ENCODE results near the gene SPATA13. TPM values are rescaled to one million over a fixed set of nuclear protein-coding genes. Genes with fewer than 3 reads are reported as not detected.

Gene SPATA13
- total and polyA plus RNA-seq, 10 of the 15 experiments (the other 5 are each of a cell fraction or from before 2014, with no cell fraction given), result 2.4 to 11.1 (median 10.2) TPM

GRCh38 chr13:24134231-24134630 is 26.3 kb upstream of the SPATA13 start:
- no TSS peak for BruUV-seq (replicated peaks)
- FAIRE-seq, result no peak
- no peaks in the 10 kb centered on the region for H4K20me1 ChIP-seq (ENCODE audit: control insufficient read depth, insufficient read depth)
- no peak overlapping the region for H3K9ac ChIP-seq (ENCODE audit: control insufficient read depth, insufficient read depth, low read length)
- no peak for ATAC-seq
- no peak for TF ChIP-seq IRF5 (IDR thresholded peaks at IDR 0.05; ENCODE audit: borderline replicate concordance)
- no peak for TF ChIP-seq ZZZ3 (IDR thresholded peaks at IDR 0.05; ENCODE audit: control insufficient read depth, insufficient read length, low read depth)
- no peak for TF ChIP-seq FOS (IDR thresholded peaks at IDR 0.05; ENCODE audit: borderline replicate concordance, extremely low read depth, insufficient read length)
- no peak for TF ChIP-seq NFYB (IDR thresholded peaks at IDR 0.05; ENCODE audit: insufficient read depth, low read depth, low read length)
- TF ChIP-seq HSF1 (IDR thresholded peaks at IDR 0.05; ENCODE audit: low read depth, low read length), result no peak
- TF ChIP-seq ZNF24 (IDR thresholded peaks at IDR 0.05), result no peak
- SMC1A ChIA-PET (ENCODE audit: uncharacterized antibody, unreplicated experiment), result no interaction called here
- no peak overlapping the region for H3K27ac ChIP-seq (ENCODE audit: control insufficient read depth, insufficient read depth)
- RAD21 ChIA-PET (ENCODE audit: unreplicated experiment), result no interaction called here
- 45% methylated on average over 7 of the region's 7 CpGs for WGBS (ENCODE audit: insufficient coverage, insufficient replicate concordance, low lambda C conversion rate, missing lambda C conversion rate)
- DNase-seq (ENCODE audit: low read depth, low spot score), result no peak
- H3K79me2 ChIP-seq (ENCODE audit: control insufficient read depth, insufficient read depth, low read length), result no peaks in the 10 kb centered on the region
- peaks cover 6% of the 10 kb centered on the region for H3K9me3 ChIP-seq (replicated peaks; ENCODE audit: control insufficient read depth, insufficient read depth, low read length)
- intact Hi-C loops (cut with micrococcal nuclease; ENCODE audit: unreplicated experiment) (no loop called here), in situ Hi-C loops (cut with MboI) (no loop called here)
- CTCF ChIA-PET, result no interaction called here
- POLR2A ChIA-PET, result no interaction called here
- H3K4me2 ChIP-seq (ENCODE audit: control insufficient read depth, insufficient read depth), result no peak overlapping the region
- no peak overlapping the region for H2AFZ ChIP-seq (ENCODE audit: control insufficient read depth, low read depth, low read length)
- no peaks in the 10 kb centered on the region for H3K36me3 ChIP-seq (ENCODE audit: control insufficient read depth in 2 of 2, insufficient read depth in 2 of 2, low read length in 1 of 2)
- peaks cover 0 to 3% of the 10 kb centered on the region in 2 experiments; a peak in 2 of 4 replicates for H3K27me3 ChIP-seq (replicated peaks in 1 of 2; ENCODE audit: control insufficient read depth in 2 of 2, insufficient read depth in 2 of 2, low read length in 1 of 2)
- no peaks in the 10 kb centered on the region for H3K4me1 ChIP-seq (ENCODE audit: control insufficient read depth, insufficient read depth, low read length)
- no peak overlapping the region for H3K4me3 ChIP-seq

Measured in GM12878 (cell line).